HAP-1 (cell line): ENCODE data around the gene CDK10.
"Not testable (repeated sequence)": the region's sequence is repeated elsewhere in the genome, so short reads cannot be mapped to it uniquely, and the experiment has no call there.

Experiments used
- DNase-seq, 2 experiments: peaks; one replicate each; pipeline ENCODE4 v3.0.0-alpha.2; 2016 to 2020; ENCODE audit warnings: low spot score in 2 of 2
- H3K27me3 ChIP-seq: fragments of 250-450 bp; sonication (Bioruptor Pico); 2 replicates; pipeline ENCODE4 v1.5.1; 2020; ENCODE audit warnings: low read depth, mild to moderate bottlenecking, moderate library complexity
- H3K36me3 ChIP-seq: fragments of 250-450 bp; sonication (Bioruptor Pico); replicated peaks from 2 replicates; pipeline ENCODE4 v1.5.1; 2020; ENCODE audit warnings: mild to moderate bottlenecking
- H3K4me1 ChIP-seq: fragments of 250-450 bp; sonication (Bioruptor Pico); 2 replicates; pipeline ENCODE4 v1.5.1; 2020; ENCODE audit warnings: mild to moderate bottlenecking
- H3K4me3 ChIP-seq: fragments of 250-450 bp; sonication (Bioruptor Pico); 2 replicates; pipeline ENCODE4 v1.5.1; 2020; ENCODE audit warnings: mild to moderate bottlenecking, moderate library complexity
- H3K9me3 ChIP-seq: fragments of 250-450 bp; sonication (Bioruptor Pico); 2 replicates; pipeline ENCODE4 v1.5.1; 2020; ENCODE audit warnings: mild to moderate bottlenecking, moderate library complexity
- in situ Hi-C: fragments of 300-500 bp; cut with MboI; formaldehyde crosslinking; loops from 3 replicates; pipeline ENCODE4 v1.14.3; 2020; ENCODE audit warnings: low sequenced_read_pairs, inconsistent platforms, mixed read lengths

The CDK10 gene

GRCh38 chr16:89656435-89657121 lies 29.9 kb upstream of the CDK10 start:
- Histone ChIP-seq H3K36me3 (peaks cover 14% of the 10 kb centered on the region), H3K9me3 (no peaks in the 10 kb centered on the region), H3K4me1 (peaks cover 10% of the 10 kb centered on the region), H3K4me3 (peak overlapping the region; percentile 99), H3K27me3 (no peaks in the 10 kb centered on the region)
- no peak for DNase-seq
- in situ Hi-C loops = no loop called here

DNA sequence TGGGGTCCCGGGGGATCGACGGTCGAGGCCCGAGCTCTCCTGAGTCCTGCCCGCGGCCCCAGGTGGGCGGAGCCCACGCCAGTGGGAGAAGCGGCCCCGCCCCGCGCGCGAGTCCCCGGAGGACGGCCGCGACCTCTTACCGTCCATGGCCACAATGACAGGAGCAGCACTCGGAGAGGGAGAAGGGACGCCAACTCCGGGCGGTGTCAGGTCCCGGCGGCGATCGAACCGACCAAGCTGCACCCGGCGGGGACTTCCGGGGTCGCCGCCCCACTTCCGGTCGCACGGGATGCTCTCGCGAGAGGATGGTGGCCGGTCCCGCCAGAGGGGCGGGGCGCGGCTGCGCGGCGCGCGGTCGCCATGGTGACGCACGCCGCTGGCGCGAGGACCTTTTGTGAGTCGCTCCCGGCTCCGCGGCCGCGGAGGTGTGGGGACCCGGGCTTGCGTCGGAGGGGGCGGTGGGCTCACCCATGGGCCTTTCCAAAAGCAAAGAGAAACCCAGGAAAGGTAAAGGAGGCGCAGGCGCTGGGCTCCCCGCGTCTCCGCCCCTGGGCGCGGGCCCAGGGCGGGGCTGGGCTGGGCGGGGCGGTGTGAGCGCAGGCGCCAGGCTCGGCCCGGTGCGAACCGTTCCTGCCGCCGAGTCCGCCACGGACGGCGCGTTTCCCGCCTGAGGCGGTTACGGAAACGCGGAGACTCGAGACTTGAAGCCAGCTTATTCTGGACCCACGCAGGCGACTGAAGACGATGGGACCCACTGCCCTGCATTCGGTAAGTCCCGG lies 28.9 kb upstream of the CDK10 start, which contains the start of the genes CHMP1A and SPATA33:
TSS of gene CHMP1A (minus strand) at position 267 of the 779 bp plus-strand sequence. CDS start at position 147, 120 bp downstream.
TSS of gene SPATA33 (plus strand) at position 395 of the 779 bp plus-strand sequence. CDS start at position 471, 76 bp downstream.
- peak; percentile 79 to 94 for DNase-seq
- peaks cover 14% of the 10 kb centered on the region for H3K36me3 ChIP-seq
- H3K4me1 ChIP-seq = peaks cover 10% of the 10 kb centered on the region
- in situ Hi-C loops = no loop called here
- peak within 1 kb of the TSS; percentile 99 for H3K4me3 ChIP-seq
- no peaks in the 10 kb centered on the region for H3K27me3 ChIP-seq
- no peaks in the 10 kb centered on the region for H3K9me3 ChIP-seq

GRCh38 chr16:89658221-89658879 lies 28.1 kb upstream of the CDK10 start:
- in situ Hi-C loops = no loop called here
- peak in 1 of 2 experiments; percentile 47 for DNase-seq
- Histone ChIP-seq H3K4me1 (peaks cover 10% of the 10 kb centered on the region), H3K4me3 (peak overlapping the region; percentile 99), H3K27me3 (no peaks in the 10 kb centered on the region), H3K36me3 (peaks cover 15% of the 10 kb centered on the region), H3K9me3 (no peaks in the 10 kb centered on the region)

DNA sequence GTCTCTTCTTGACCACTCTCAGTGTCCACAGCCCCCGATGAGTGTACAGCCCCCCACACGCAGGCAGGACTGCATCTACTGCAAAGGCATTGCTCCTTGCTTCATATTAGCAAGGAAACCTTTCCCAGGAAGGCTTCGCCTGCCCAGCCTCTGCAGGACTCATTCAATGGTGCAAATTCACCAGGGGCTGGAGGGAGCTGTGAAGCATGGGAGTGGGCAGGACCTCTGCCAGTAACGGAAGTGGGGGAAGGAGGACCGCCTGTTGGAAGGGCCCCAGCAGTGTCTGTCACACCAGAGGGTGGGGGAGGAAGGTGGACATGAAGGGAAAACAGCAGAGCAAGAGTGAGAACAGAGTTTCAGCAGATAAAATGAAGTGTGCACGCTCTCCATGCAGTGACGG lies 26.3 kb upstream of the CDK10 start:
- H3K27me3 ChIP-seq = no peaks in the 10 kb centered on the region
- H3K9me3 ChIP-seq = no peaks in the 10 kb centered on the region
- no peak for DNase-seq
- H3K4me1 ChIP-seq = peaks cover 10% of the 10 kb centered on the region
- in situ Hi-C loops = no loop called here
- H3K36me3 ChIP-seq = peaks cover 22% of the 10 kb centered on the region; the same call in 1 of the 2 replicates
- no peak overlapping the region for H3K4me3 ChIP-seq

- Histone ChIP-seq H3K27me3 (no peaks in the 10 kb centered on the region), H3K9me3 (no peaks in the 10 kb centered on the region), H3K36me3 (peaks cover 22% of the 10 kb centered on the region; the same call in 1 of the 2 replicates), H3K4me3 (no peak overlapping the region), H3K4me1 (peaks cover 10% of the 10 kb centered on the region)
- in situ Hi-C loops = no loop called here
- DNase-seq = no peak
These were observed 25.3 kb upstream of the CDK10 start for GRCh38 chr16:89661215-89661614.

DNA sequence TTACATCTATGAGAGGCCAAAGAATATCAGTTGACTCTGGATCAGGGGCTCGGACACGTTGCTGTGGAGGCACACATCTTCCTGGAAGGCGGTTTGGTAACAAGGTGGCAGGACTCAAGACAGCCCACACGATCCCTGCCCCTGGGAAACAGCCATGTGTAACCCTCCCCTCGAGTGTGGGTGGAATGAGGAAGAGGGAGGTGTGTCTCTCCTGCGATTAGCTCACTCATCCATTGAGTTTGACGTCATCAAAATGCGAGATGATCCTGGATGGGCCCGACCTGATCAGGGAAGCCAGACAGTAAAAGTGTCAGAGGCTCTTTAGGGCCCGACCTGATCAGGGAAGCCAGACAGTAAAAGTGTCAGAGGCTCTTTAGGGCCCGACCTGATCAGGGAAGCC lies 22.3 kb upstream of the CDK10 start:
- peaks cover 22% of the 10 kb centered on the region; the same call in 1 of the 2 replicates for H3K36me3 ChIP-seq
- DNase-seq, H3K9me3 ChIP-seq, H3K4me1 ChIP-seq, in situ Hi-C loops, H3K27me3 ChIP-seq, H3K4me3 ChIP-seq: not testable (repeated sequence)

DNA sequence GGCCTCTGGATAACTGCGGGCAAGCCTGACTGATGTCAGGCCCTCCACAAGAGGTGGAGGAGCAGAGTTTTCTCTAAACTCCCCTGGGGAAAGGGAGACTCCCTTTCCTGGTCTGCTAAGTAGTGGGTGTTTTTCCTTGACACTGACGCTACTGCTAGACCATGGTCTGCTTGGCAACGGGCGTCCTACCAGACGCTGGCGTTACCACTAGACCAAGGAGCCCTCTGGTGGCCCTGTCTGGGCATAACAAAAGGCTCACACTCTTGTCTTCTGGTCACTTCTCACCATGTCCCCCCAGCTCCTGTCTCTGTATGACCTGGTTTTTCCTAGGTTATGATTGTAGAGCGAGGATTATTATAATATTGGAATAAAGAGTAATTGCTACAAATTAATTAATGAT lies 19.5 kb upstream of the CDK10 start:
- H3K4me3 ChIP-seq, H3K9me3 ChIP-seq, H3K36me3 ChIP-seq, in situ Hi-C loops, H3K27me3 ChIP-seq, H3K4me1 ChIP-seq: not testable (repeated sequence)
- peak; percentile 5 to 61 for DNase-seq

DNA sequence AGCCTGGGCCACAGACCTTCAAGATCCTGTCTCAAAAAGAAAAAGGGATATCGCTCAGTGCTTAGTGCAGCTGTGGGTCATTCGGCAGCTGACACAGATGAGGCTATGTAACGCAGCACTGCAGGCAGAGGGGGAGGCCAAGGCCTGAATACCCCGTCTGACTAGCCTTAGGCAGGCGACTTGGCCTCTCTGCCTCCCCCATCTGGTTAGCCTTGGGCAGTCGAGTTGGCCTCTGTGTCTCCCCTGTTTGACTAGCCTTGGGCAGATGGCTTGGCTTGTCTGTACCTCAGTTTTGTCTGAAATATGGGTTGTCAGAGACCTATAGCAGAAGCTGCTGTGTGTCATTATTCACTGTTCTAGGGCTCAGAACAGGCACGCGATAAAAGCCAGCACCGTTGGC lies 18.9 kb upstream of the CDK10 start:
- no peaks in the 10 kb centered on the region for H3K27me3 ChIP-seq
- no peak for DNase-seq
- no peaks in the 10 kb centered on the region for H3K9me3 ChIP-seq
- 0 out of 2 replicates have a peak, but pooled peaks cover 7% of the 10 kb centered on the region for H3K36me3 ChIP-seq
- in situ Hi-C loops = no loop called here
- no peaks in the 10 kb centered on the region for H3K4me1 ChIP-seq
- H3K4me3 ChIP-seq = no peak overlapping the region

- H3K4me1 ChIP-seq = no peaks in the 10 kb centered on the region
- H3K36me3 ChIP-seq = 0 out of 2 replicates have a peak, but pooled peaks cover 2% of the 10 kb centered on the region
- H3K9me3 ChIP-seq = no peaks in the 10 kb centered on the region
- H3K27me3 ChIP-seq = no peaks in the 10 kb centered on the region
- no peak overlapping the region for H3K4me3 ChIP-seq
- in situ Hi-C loops = no loop called here
- DNase-seq = no peak
These were observed 17.7 kb upstream of the CDK10 start for GRCh38 chr16:89668790-89669158.

DNA sequence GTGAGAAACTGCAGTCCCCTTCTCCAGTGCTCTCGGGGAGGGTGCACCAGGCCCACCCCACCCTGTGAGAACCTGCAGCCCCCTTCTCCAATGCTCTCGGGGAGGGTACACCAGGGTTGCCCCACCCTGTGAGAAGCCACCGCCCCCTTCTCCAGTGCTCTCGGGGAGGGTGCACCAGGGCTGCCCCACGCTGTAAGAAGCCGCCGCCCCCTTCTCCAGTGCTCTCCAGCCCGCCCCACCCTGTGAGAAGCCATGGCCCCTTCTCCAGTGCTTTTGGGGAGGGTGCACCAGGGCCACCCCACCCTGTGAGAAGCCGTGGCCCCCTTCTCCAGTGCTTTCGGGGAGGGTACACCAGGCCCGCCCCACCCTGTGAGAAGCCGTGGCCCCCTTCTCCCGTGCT lies 16.7 kb upstream of the CDK10 start:
- Histone ChIP-seq H3K4me1 (no peaks in the 10 kb centered on the region), H3K9me3 (no peaks in the 10 kb centered on the region), H3K36me3 (no peaks in the 10 kb centered on the region), H3K4me3 (no peak overlapping the region), H3K27me3 (no peaks in the 10 kb centered on the region)
- no peak for DNase-seq
- in situ Hi-C loops = no loop called here

DNA sequence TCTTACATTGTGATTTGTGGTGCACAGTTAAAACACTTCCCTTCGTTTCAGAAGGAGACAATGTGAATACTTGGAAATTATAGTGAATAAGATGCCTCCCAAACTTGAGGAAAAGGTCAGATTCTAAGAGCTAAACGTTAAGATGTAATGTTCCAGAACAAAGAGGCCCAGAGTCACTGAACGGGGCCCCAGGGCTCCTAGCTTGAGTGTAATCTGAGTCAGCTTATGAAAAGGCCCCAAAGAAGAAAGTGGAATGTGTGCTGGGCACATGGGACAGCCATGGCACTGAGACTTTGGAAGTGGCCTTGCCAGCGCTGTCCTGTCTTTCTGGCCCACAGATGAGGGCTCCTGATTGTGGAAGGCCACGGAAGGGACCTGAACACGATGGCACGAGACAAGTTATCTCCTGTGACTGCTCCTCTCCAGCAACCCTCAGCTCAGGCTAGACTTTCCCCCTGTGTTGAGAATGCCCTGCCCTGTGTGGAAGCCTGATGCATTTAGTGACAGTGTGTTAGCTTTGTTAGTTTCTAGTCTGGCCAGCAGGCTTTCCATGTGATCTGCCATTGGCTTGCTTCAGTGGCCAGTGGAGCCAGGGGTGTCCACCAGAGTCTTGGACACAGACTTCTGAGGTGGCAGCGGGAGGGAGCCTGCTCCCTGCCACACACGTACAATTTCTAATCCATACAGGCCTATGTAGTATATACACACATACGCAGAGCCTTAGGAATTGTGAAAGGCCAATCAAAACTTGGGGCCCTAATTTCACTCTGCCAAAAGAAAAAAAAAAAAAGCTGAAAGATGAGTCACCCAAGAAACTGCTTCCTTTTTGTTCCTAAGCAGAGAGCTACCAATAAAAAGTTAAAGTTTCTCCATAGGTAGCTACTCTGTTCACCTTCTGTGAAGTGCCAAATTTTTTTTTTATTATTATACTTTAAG lies 15.7 kb upstream of the CDK10 start:
- in situ Hi-C loops = no loop called here
- no peaks in the 10 kb centered on the region for H3K4me1 ChIP-seq

GRCh38 chr16:89671565-89671964 lies 14.9 kb upstream of the CDK10 start:
- DNase-seq, H3K4me3 ChIP-seq, H3K9me3 ChIP-seq, H3K27me3 ChIP-seq, in situ Hi-C loops, H3K36me3 ChIP-seq, H3K4me1 ChIP-seq: not testable (repeated sequence)

More for the DNA sequence above, 15.7 kb upstream of the CDK10 start:
- Histone ChIP-seq H3K4me3 (no peak overlapping the region), H3K36me3 (no peaks in the 10 kb centered on the region), H3K9me3 (no peaks in the 10 kb centered on the region), H3K27me3 (no peaks in the 10 kb centered on the region)
- DNase-seq = no peak
